ENCODE measurements around the gene EGFL8. TPM values are rescaled to one million over a fixed set of nuclear protein-coding genes. Genes with fewer than 3 reads are reported as not detected.
"Not testable (repeated sequence)": the region's sequence is repeated elsewhere in the genome, so short reads cannot be mapped to it uniquely, and the experiment has no call there.

The EGFL8 gene
- total RNA-seq, 4 donors from 2014 or later: 108 to 388 (median 270) TPM

- DNase-seq (ENCODE audit: low spot score in 2 of 2): no peak
- peaks cover 0 to 20% (median 6%) of the 10 kb centered on the region in 3 donors for H3K36me3 ChIP-seq
- WGBS, 2 donors: 0 to 14% methylated on average over 1 to 6 of the region's 23 CpGs
Observed at GRCh38 chr6:32189742-32190053, 25.3 kb downstream of the EGFL8 start.

GRCh38 chr6:32190054-32190851 is 25.9 kb downstream of the EGFL8 start, which contains the start of gene PBX2:
Gene PBX2, minus strand, starts transcription at chr6:32190202. Its CDS starts 287 bp downstream, at chr6:32189915.
- Histone ChIP-seq H3K36me3 (peaks cover 0 to 20% (median 6%) of the 10 kb centered on the region in 3 donors), H3K9me3 (no peaks in the 10 kb centered on the region), H3K4me1 (peaks cover 0 to 88% (median 63%) of the 10 kb centered on the region in 4 donors), H3K27ac (peak within 1 kb of the TSS; percentile 97 to 100 (median 99)), H3K27me3 (no peaks in the 10 kb centered on the region), H3K4me3 (peak within 1 kb of the TSS; percentile 60 to 89 (median 75))
- TF ChIP-seq CTCF (IDR thresholded peaks at IDR 0.05): peak in 1 of 5 experiments; percentile 25
- TF ChIP-seq POLR2A (IDR thresholded peaks at IDR 0.05): peak; percentile 67 to 95
- peak; percentile 19 to 96 for TF ChIP-seq EP300 (IDR thresholded peaks at IDR 0.05)
- DNase-seq (ENCODE audit: low spot score in 2 of 2): peak; percentile 92 to 97
- 1 to 2% methylated on average over 15 to 22 of the region's 23 CpGs for WGBS, 2 donors

More at GRCh38 chr6:32189742-32190053, 25.3 kb downstream of the EGFL8 start:
- no peaks in the 10 kb centered on the region for H3K9me3 ChIP-seq
- H3K4me3 ChIP-seq: peak overlapping the region; percentile 60 to 89 (median 75)
- H3K27me3 ChIP-seq: no peaks in the 10 kb centered on the region
- TF ChIP-seq EP300 (IDR thresholded peaks at IDR 0.05) (no peak), POLR2A (IDR thresholded peaks at IDR 0.05) (no peak), CTCF (IDR thresholded peaks at IDR 0.05) (no peak)
- H3K4me1 ChIP-seq: peaks cover 0 to 87% (median 59%) of the 10 kb centered on the region in 4 donors
- H3K27ac ChIP-seq: peak overlapping the region; percentile 97 to 100 (median 99)

GRCh38 chr6:32190911-32191677 is 26.7 kb downstream of the EGFL8 start:
- WGBS, 2 donors: 80 to 84% methylated on average over 8 of the region's 8 CpGs
- Histone ChIP-seq H3K4me1 (peaks cover 0 to 81% (median 63%) of the 10 kb centered on the region in 4 donors), H3K4me3 (peak overlapping the region; percentile 60 to 89 (median 75)), H3K27me3 (no peaks in the 10 kb centered on the region), H3K9me3 (no peaks in the 10 kb centered on the region), H3K36me3 (peaks cover 0 to 20% (median 6%) of the 10 kb centered on the region in 3 donors), H3K27ac (peak overlapping the region; percentile 97 to 100 (median 99))
- no peak for DNase-seq (ENCODE audit: low spot score in 2 of 2)
- TF ChIP-seq EP300 (IDR thresholded peaks at IDR 0.05): no peak
- no peak for TF ChIP-seq POLR2A (IDR thresholded peaks at IDR 0.05)

GRCh38 chr6:32191696-32192607 is 27.6 kb downstream of the EGFL8 start:
- Histone ChIP-seq H3K27me3 (no peaks in the 10 kb centered on the region), H3K36me3 (peaks cover 0 to 12% (median 4%) of the 10 kb centered on the region in 3 donors), H3K27ac (peak overlapping the region; percentile 97 to 100 (median 99)), H3K4me1 (peaks cover 0 to 76% (median 62%) of the 10 kb centered on the region in 4 donors), H3K4me3 (peak overlapping the region; percentile 16 to 89 (median 48)), H3K9me3 (no peaks in the 10 kb centered on the region)
- TF ChIP-seq POLR2A (IDR thresholded peaks at IDR 0.05) (no peak), EP300 (IDR thresholded peaks at IDR 0.05) (no peak), CTCF (IDR thresholded peaks at IDR 0.05) (no peak)
- DNase-seq (ENCODE audit: low spot score in 2 of 2): no peak
- WGBS, 2 donors: 70 to 71% methylated on average over 15 of the region's 15 CpGs

- 20 to 32% methylated on average over 5 of the region's 5 CpGs for WGBS, 2 donors
- H3K4me1 ChIP-seq: peaks cover 0 to 76% (median 62%) of the 10 kb centered on the region in 4 donors
- H3K4me3 ChIP-seq: peak within 1 kb of the TSS; percentile 16 to 89 (median 48)
- no peaks in the 10 kb centered on the region for H3K27me3 ChIP-seq
- peak in 1 of 2 donors; percentile 18 for TF ChIP-seq EP300 (IDR thresholded peaks at IDR 0.05)
- no peak for TF ChIP-seq POLR2A (IDR thresholded peaks at IDR 0.05)
- TF ChIP-seq CTCF (IDR thresholded peaks at IDR 0.05): no peak
- H3K9me3 ChIP-seq: no peaks in the 10 kb centered on the region
- DNase-seq (ENCODE audit: low spot score in 2 of 2): no peak
- peak within 1 kb of the TSS; percentile 97 to 100 (median 99) for H3K27ac ChIP-seq
- H3K36me3 ChIP-seq: peaks cover 0 to 6% (median 0%) of the 10 kb centered on the region in 3 donors
Observed at GRCh38 chr6:32192608-32193039, 28.2 kb downstream of the EGFL8 start, which contains the start of gene GPSM3. Gene GPSM3, minus strand, starts transcription at chr6:32192643. Its CDS starts 130 bp downstream, at chr6:32192513.

GRCh38 chr6:32193096-32193495 is 28.7 kb downstream of the EGFL8 start:
- H3K9me3 ChIP-seq; H3K27me3 ChIP-seq; DNase-seq (ENCODE audit: low spot score in 2 of 2); H3K36me3 ChIP-seq: not testable (repeated sequence)
- 80 to 83% methylated on average over 13 of the region's 13 CpGs for WGBS, 2 donors
- peaks cover 0 to 71% (median 59%) of the 10 kb centered on the region in 4 donors for H3K4me1 ChIP-seq
- H3K4me3 ChIP-seq: peak overlapping the region in 2 of 4 donors; percentile 79 to 89
- H3K27ac ChIP-seq: peak overlapping the region; percentile 97 to 100 (median 99)

All from tibial nerve (tissue), 4 donors.